DMS153 treated with DMSO at 0.1 percent for 48 hours (cell line): ENCODE data around the gene WIPI1.
"Not testable (repeated sequence)": the region's sequence is repeated elsewhere in the genome, so short reads cannot be mapped to it uniquely, and the experiment has no call there.

ENCODE experiments used
- DNase-seq: peaks from one replicate; lab custom pipeline; 2025; ENCODE audit not compliant: unreplicated experiment; lab: John Stamatoyannopoulos, UW

WIPI1 gene

DNA sequence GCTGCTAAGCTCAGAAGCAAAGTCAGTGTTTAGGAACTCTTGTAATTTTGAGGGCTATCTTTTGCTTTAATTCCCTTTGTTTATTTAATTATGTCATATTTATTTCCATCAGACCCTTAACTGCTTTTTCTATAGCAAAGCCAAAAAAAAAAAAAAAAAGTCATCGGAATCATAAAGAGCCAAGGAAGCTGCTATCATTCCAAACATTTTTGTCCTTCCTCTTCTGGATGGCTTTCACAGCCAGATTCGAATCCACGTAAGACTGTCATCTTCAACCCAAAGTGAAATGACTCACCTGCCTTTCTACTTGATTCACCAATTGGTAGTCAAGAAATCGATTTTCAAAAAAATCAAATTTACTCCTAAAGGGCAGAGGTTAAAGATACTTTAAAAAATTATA lies 38.4 kb downstream of the WIPI1 start:
- DNase-seq: no peak

DNA sequence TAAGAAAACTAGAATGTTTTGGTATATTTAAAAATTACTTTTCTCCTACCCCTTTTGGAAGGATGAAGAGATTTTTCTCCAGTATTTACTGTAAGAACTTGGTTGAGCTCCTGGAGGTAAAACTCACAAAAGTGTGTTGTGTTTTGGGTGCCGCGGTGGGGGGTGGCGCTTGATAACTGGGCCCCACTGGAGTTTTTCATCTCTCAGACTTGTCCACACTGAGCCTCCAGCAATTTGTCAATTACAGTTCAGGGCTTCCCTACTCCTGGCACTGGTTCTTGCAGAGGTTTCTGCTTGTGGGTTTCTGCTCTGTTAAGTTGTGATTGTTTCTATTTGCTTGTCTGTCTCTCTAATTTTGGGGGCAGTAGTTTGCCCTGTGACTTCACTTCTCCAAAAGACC lies 40.0 kb downstream of the WIPI1 start:
- DNase-seq: no peak

DNA sequence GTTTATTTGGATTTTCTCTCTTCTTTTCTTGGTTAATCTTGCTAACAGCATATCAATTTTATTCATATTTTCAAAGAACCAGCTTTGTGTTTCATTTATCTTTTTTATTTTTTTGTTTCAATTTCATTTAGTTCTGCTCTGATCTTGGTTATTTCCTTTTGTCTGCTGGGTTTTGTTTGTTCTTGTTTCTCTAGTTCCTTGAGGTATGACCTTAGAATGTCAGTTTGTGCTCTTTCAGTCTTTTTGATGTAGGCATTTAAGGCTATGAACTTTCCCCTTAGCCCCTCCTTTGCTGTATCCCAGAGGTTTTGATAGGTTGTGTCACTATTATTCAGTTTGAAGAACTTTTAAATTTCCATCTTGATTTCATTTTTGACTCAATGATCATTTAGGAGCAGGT lies 42.4 kb downstream of the WIPI1 start:
- DNase-seq: not testable (repeated sequence)

- DNase-seq: not testable (repeated sequence)
Measured at GRCh38 chr17:68413597-68414560, 43.4 kb downstream of the WIPI1 start.

GRCh38 chr17:68407656-68408055 lies 49.6 kb downstream of the WIPI1 start:
- not testable (repeated sequence) for DNase-seq

GRCh38 chr17:68403837-68404236 lies 53.5 kb downstream of the WIPI1 start:
- not testable (repeated sequence) for DNase-seq

- no peak for DNase-seq
Measured at GRCh38 chr17:68403122-68403521, 54.2 kb downstream of the WIPI1 start.

- DNase-seq: no peak
Measured at GRCh38 chr17:68401288-68401687, 56.0 kb downstream of the WIPI1 start.

- no peak for DNase-seq
Measured at GRCh38 chr17:68400404-68400735, 56.9 kb downstream of the WIPI1 start.

- no peak for DNase-seq
Measured at GRCh38 chr17:68399638-68400403, 57.5 kb downstream of the WIPI1 start.

- DNase-seq: peak; percentile 29
Measured at GRCh38 chr17:68398691-68399637, 58.3 kb downstream of the WIPI1 start.

GRCh38 chr17:68397108-68397536 lies 60.2 kb downstream of the WIPI1 start:
- no peak for DNase-seq

DNA sequence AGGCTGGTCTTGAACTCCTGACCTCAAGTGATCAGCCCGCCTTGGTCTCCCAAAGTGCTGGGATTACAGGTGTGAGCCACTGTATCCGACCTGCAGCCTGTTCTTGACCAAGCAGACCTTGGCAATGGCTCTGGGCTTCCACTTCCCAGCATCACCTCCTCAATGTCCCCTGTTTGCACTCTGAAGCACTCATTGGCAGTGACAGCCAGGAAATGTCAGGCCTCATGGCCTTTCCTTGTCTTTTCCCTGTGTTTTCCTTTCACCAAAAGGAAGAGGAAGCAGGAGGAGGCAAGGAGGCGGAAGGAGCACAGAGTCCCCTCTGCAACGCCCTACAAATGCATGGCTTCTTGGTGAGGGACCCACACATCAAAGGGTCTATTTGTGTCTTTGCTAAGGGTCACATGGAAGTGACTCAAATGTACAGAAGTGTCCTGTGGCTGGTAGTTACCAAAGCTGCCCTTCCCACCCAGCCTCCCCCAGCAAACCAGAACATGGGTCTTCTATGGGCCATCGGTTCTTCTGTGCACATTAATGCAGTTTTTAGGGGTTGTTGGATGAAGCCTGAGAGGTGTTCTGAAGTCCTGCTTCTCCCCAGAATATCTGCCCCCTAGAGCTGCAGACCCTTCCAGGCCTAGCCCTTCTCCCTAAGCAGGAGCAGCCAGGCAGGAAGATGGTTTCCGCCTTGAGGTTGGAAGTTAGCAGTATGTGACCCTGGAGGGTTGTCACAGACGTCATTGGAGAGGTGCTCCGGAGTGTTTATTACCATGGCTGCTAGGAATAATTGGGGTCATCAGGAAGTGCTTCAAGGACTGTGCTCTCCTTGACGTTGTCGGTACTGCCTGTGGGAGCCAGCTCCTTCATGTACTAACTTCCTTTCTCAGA lies 60.8 kb downstream of the WIPI1 start:
- no peak for DNase-seq

GRCh38 chr17:68394608-68395331 lies 62.5 kb downstream of the WIPI1 start:
- DNase-seq: no peak

- DNase-seq: no peak
Measured at GRCh38 chr17:68391561-68392268, 65.6 kb downstream of the WIPI1 start.

DNA sequence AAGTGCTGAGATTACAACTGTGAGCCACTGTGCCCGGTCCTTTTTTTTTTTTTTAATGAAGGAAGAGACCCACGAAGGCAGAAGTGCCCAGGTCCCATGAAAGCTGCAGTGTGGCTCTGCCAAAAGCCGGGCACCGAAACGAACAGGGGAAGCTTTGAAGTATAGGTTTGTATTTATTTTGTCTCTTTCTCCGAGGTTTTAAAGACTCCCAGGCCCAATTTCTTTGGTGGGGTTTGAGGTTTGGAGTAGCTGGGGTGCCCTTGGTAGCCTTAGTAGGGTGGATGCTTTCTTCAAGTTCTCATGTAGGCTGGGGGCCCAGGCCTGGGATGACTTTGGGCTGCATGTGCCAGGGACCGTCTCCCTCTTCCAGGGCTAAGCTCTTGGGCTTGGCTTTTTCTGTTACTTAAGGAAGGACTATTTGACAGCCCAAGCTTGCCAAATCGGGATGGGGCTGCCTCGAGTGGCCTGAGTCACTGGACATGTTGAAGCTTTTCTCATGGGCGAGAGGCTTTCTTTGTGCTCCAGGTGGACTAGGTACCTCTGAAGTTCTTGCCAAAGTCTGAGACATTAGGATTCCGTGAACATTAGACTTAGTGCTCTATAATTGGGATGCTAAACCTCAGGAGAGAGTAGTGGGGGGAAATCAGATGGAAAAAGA lies 66.3 kb downstream of the WIPI1 start:
- no peak for DNase-seq

- DNase-seq: no peak
Measured at GRCh38 chr17:68389041-68389440, 68.3 kb downstream of the WIPI1 start.
